HCT116 (cell line): Measurements from ENCODE around the gene STX16.

Experiments
- CEBPB ChIP-seq: IDR thresholded peaks from 2 replicates; pipeline ENCODE4 v1.6.1; 2012; ENCODE audit warnings: low read depth
- CTCF ChIP-seq, 3 experiments: fragments of 200-600 bp in 1 of 3; sonication (generic) in 1 of 3; IDR thresholded peaks in 2 of 3; conservative IDR thresholded peaks in 1 of 3; 2 replicates each; pipeline ENCODE4 v1.5.1; 2012 to 2017; ENCODE audit warnings: low read depth in 2 of 3, low read length in 2 of 3, antibody characterized with exemption in 1 of 3, borderline replicate concordance in 1 of 3, control low read depth in 1 of 3, mild to moderate bottlenecking in 1 of 3, mixed read lengths in 1 of 3, mixed run types in 1 of 3, moderate library complexity in 1 of 3; ENCODE audit not compliant: insufficient read depth in 1 of 3
- EZH2 ChIP-seq: fragments of 200-600 bp; sonication (generic); IDR thresholded peaks from 2 replicates; pipeline ENCODE4 v1.6.1; 2017; ENCODE audit warnings: antibody characterized with exemption, mixed run types
- ZNF274 ChIP-seq: fragments of 200-500 bp; sonication (Bioruptor generic); IDR thresholded peaks from 2 replicates; pipeline ENCODE4 v1.6.1; 2014; ENCODE audit warnings: mild to moderate bottlenecking, low read depth, low read length, inconsistent platforms

DNA sequence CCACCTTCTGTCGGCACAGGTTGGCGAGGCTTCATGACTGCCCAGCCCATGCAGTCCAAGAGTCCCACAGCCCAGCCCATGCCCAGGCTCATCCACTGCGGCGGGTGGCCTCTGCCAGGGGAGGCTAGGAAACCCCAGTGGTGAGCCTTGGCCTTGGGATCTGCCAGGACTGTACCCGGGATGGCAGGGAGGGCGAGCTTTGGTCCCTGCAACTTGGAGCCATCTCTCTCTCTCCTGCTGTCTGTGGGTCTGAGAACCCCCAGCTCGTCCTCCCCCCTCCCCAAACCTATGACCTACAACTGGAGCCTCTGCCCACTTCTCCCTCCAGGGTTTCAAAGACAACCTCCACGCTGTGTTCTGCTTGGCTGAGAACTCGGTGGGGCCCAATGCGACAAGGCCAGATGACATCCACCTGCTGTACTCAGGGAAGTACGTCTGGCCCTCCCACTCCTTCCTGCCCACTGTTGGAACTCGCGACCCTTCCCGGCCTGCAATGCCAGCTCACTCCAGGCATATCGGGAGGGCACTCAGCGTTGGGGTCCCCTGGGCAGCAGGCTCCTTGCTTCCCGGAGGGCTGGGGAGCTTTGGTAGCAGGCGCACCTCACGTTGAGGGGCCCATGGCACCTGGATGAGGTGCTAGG lies 61.2 kb downstream of the STX16 start:
- no peak for TF ChIP-seq CTCF (IDR thresholded peaks at IDR 0.05 in 2 of 3, conservative IDR thresholded peaks at IDR 0.05 in 1 of 3; ENCODE audit: borderline replicate concordance in 1 of 3, insufficient read depth in 1 of 3, low read depth in 2 of 3, low read length in 2 of 3)
- TF ChIP-seq EZH2: no peak
- no peak for TF ChIP-seq ZNF274
- TF ChIP-seq CEBPB: no peak
